GM18499 (cell line): ENCODE results near the gene MAD1L1.

Source experiments
- ATAC-seq: cut with Tn5 transposase; IDR thresholded peaks from one replicate; pipeline ENCODE4 v1.9.1; 2021; ENCODE audit warnings: moderate number of reproducible peaks; ENCODE audit not compliant: insufficient read depth, unreplicated experiment

Gene MAD1L1

GRCh38 chr7:1809601-1810258 is 423.0 kb downstream of the MAD1L1 start:
- no peak for ATAC-seq

GRCh38 chr7:1809070-1809469 is 423.7 kb downstream of the MAD1L1 start:
- ATAC-seq = no peak

- no peak for ATAC-seq
These were observed 424.7 kb downstream of the MAD1L1 start for GRCh38 chr7:1807821-1808600.

DNA sequence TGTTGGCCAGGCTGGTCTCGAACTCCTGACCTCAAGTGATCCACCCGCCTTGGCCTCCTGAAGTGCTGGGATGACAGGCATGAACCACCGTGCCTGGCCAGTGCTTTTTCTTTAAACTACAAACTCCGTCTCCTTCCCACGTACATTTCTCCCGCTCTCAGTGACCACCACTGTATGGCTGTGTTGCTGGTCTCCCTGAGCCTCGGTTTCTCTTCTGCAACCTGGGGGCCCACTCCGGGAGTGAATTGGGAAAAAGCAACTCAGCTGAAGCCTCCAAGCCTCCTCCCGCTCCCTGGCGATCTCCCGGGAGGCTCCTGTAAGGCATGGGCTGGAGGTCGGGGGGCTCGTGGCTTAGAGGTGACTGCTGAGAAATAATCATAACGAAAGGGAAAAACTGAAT is 426.4 kb downstream of the MAD1L1 start:
- ATAC-seq = no peak

GRCh38 chr7:1804310-1804709 is 428.4 kb downstream of the MAD1L1 start:
- ATAC-seq = no peak

DNA sequence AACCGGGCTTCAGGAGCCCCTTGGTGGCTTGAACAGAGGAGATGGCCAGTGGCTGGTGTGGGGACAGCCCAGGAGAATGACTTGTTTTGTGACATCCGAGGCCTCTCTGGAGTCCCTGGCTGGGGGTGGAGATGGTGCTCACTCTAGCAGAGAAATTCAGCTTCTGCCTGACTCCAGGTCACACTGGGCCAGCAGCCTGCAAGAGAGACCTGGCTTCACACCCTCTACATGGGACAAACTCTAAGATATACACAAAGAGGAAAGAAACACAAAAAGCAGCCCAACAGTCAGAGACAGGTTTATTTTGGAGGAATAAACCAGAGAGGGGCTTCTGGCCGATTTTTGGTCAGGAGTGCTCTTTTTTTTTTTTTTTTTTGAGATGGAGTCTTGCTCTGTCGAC is 429.8 kb downstream of the MAD1L1 start:
- ATAC-seq = no peak

GRCh38 chr7:1800902-1801301 is 431.8 kb downstream of the MAD1L1 start:
- ATAC-seq = no peak

- no peak for ATAC-seq
These were observed 434.6 kb downstream of the MAD1L1 start for GRCh38 chr7:1798191-1798590.

- ATAC-seq = no peak
These were observed 437.7 kb downstream of the MAD1L1 start for GRCh38 chr7:1794888-1795542.

GRCh38 chr7:1787681-1788235 is 445.0 kb downstream of the MAD1L1 start:
- ATAC-seq = no peak

- no peak for ATAC-seq
These were observed 445.5 kb downstream of the MAD1L1 start for GRCh38 chr7:1787241-1787640.

DNA sequence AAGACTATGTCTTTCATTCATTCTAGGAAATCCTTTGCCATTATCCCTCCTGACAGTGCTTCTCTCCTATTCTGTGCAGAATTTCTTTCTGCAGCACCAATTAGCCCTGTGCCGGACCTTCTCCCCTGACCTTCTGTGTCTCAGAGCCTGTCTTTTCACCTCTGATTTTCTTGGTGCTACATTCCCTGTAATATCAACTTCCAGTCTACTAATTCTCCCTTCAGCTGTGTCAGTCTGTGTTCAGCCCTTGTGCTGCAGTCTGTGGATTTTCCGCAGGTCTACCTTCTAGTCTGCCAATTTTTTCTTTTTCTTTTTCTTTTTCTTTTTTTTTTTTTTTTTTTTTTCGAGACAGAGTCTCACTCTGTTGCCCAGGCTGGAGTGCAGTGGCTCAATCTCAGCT is 446.9 kb downstream of the MAD1L1 start:
- no peak for ATAC-seq

DNA sequence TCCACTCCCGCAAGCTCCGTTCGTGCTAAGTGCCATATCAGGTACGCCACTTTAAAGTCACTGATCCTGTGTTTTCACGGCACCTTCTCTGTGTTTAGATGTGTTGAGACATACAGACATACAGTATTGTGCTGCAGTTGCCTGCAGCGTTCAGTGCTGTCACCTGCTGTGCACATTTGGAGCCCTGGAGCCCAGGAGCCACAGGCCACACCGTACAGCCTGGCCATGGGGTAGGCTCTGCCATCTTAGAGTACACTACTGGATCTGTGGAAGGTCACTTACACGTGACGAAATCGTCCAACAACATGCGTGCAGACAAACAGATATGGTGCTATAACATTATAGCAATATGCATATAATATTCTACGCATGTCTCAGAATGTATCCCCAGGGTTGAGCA is 451.4 kb downstream of the MAD1L1 start:
- no peak for ATAC-seq

GRCh38 chr7:1779445-1779844 is 453.3 kb downstream of the MAD1L1 start:
- ATAC-seq = no peak

DNA sequence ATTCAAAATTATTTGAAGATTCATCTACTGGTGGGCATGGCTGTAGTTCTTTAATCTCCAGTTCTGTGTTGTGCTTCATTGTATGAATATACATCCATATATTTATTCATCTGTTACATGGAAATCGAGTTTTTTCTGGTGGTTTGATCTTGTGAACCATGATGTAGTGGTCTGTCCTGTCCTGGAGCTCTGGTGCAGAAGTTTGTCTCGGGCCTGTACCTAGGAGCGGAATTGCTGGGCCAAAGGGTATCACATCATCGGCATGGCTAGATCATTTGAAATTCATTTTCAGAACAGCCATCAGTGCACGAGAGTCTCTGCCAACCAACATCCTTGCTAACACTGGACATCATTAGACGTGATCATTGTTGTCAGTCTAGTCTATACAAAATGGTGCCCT is 455.6 kb downstream of the MAD1L1 start:
- ATAC-seq = no peak

GRCh38 chr7:1775389-1775788 is 457.4 kb downstream of the MAD1L1 start:
- ATAC-seq = no peak

DNA sequence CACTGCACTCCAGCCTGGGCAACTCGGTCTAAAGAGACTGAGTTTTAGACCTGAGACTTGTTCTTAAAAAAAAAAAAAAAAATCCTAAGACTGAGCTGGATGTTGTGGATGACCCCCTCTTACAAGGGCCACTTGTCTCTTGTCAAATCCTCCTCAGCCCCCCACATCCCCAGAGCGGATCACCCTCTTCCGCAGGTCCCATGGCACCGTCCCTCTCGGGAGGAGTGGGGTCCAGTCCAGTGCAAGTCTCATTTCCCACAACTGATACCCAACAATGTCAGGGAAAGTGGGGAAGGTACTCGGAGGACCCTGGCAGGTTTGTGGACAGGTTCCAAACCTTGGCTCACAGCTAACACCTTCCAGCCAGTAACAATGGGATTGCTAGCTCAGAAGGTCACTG is 462.4 kb downstream of the MAD1L1 start:
- no peak for ATAC-seq

GRCh38 chr7:1769286-1770200 is 463.2 kb downstream of the MAD1L1 start:
- ATAC-seq = no peak

GRCh38 chr7:1768832-1769231 is 463.9 kb downstream of the MAD1L1 start:
- no peak for ATAC-seq

DNA sequence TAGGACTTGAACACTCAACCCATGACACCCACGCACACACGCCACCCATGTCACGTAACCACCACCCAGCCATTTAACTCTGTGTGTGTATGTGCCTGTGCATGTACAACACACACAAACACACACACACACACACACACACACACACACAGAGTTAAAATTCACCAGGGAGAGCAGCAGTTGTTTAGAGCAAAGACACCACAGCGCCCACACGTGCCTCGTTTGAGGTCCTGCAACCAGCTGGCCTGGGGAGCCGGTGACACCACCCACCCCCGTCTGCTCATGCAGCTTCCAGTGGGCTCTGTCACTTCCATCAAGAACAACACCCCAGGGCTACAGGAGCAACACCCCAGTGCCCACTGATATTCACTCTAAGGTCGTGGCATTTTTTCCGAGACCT is 465.2 kb downstream of the MAD1L1 start:
- ATAC-seq = no peak
